Kidney (tissue), 14 donors: ENCODE data around the gene RHBDL1. TPM values are rescaled to one million over a fixed set of nuclear protein-coding genes. Genes with fewer than 3 reads are reported as not detected.

Experiments
- DNase-seq, 5 donors: peaks; one replicate each; pipeline ENCODE4 v3.0.0-alpha.2; 2013 to 2020
- FAIRE-seq: peaks from 2 replicates; lab custom pipeline; 2012; peaks lifted over from hg19 to GRCh38; lab: Jason Lieb, UNC
- H3K27ac ChIP-seq, 2 donors: one replicate each; pipeline ENCODE4 v1.7.0; 2013; ENCODE audit warnings: low read depth in 2 of 2, low read length in 2 of 2, inconsistent platforms in 1 of 2
- H3K27me3 ChIP-seq: one replicate; pipeline ENCODE4 v1.7.1; 2013; ENCODE audit warnings: low read length, inconsistent platforms; ENCODE audit not compliant: control insufficient read depth, insufficient read depth
- H3K36me3 ChIP-seq, 3 donors: one replicate each; pipeline versions ENCODE4 v1.7.0 to v1.7.1; 2013; ENCODE audit warnings: low read length in 3 of 3, control low read depth in 1 of 3, inconsistent platforms in 1 of 3; ENCODE audit not compliant: insufficient read depth in 3 of 3, control insufficient read depth in 2 of 3
- H3K4me1 ChIP-seq, 3 donors: one replicate each; pipeline versions ENCODE4 v1.7.0 to v1.7.1; 2013; ENCODE audit warnings: low read length in 3 of 3, inconsistent platforms in 1 of 3, low read depth in 1 of 3; ENCODE audit not compliant: control insufficient read depth in 2 of 3, insufficient read depth in 2 of 3
- H3K4me3 ChIP-seq, 3 donors: one replicate each; pipeline versions ENCODE4 v1.7.0 to v1.8.1; 2013; ENCODE audit warnings: low read length in 3 of 3, control low read depth in 1 of 3, inconsistent platforms in 1 of 3
- H3K9ac ChIP-seq, 3 donors: one replicate each; pipeline versions ENCODE4 v1.7.0 to v1.7.1; 2013; ENCODE audit warnings: low read length in 3 of 3, control low read depth in 1 of 3, inconsistent platforms in 1 of 3
- H3K9me3 ChIP-seq, 3 donors: one replicate each; pipeline versions ENCODE4 v1.7.0 to v1.7.1; 2013; ENCODE audit warnings: low read length in 3 of 3, control low read depth in 1 of 3, inconsistent platforms in 1 of 3; ENCODE audit not compliant: control insufficient read depth in 2 of 3, insufficient read depth in 1 of 3
- intact Hi-C: fragments of 100-400 bp; cut with DNase I; formaldehyde crosslinking; loops from one replicate; pipeline ENCODE4 v1.11.1; 2022
- polyA plus RNA-seq: library from polyadenylated mRNA; stranded (reverse); fragments of 350-450 nt; fragmentation: Illumina TruSeq; extraction: RNeasy Lipid Tissue Mini Kit (QIAGEN cat#74804); gene quantifications from one replicate; pipeline ENCODE4 v1.2.3, GENCODE V29; 2014; ENCODE audit warnings: low read depth, low replicate concordance; ENCODE audit not compliant: insufficient read depth
- total RNA-seq: library from RNA; stranded (reverse); fragmentation: NEBNext Ultra II Directional; extraction: Animal tissue kit (Norgen Biotek cat#: 25700); gene quantifications from one replicate; pipeline ENCODE4 v1.2.1, GENCODE V29; 2021
- TF ChIP-seq, protein P1 (sequence below): IDR thresholded peaks from 3 replicates; pipeline ENCODE4 v1.5.1; 2012; ENCODE audit warnings: mild to moderate bottlenecking, moderate library complexity, borderline replicate concordance; ENCODE audit not compliant: insufficient read depth; ENCODE audit errors: extremely low read depth
- donor health status: control.
- donor health status: control.
- donor health status: control.
- donor health status: control.
- donor health status: control.
- donor health status: DM: yes; HTN: yes; CAD: no.
- donor health status: Normal renal cell carcinoma (clear cell type).

The RHBDL1 gene
- total and polyA plus RNA-seq, 2 donors from 2014 or later: 0.88 to 9.7 TPM

DNA sequence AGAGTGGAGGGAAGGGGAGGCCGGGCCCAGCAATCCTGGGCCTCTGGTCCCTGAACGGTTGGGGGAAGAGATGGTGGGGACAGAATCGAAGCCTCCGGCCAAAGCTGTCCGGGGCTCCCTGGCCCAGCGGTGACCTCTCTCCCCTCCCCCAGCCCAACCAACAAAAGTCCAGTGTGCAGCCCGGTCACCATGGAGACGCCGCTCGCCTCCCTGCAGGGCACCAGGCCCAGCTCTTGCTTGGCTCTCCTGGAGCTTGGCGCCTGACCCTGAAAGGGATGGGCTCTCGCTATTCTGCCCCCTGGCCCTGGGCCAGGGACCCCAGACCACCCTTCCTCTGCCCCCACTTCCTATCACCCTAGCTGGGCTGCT is 40.7 kb downstream of the RHBDL1 start:
- no peak for FAIRE-seq
- DNase-seq: peak in 3 of 5 donors; percentile 58 to 66 (median 59)

DNA sequence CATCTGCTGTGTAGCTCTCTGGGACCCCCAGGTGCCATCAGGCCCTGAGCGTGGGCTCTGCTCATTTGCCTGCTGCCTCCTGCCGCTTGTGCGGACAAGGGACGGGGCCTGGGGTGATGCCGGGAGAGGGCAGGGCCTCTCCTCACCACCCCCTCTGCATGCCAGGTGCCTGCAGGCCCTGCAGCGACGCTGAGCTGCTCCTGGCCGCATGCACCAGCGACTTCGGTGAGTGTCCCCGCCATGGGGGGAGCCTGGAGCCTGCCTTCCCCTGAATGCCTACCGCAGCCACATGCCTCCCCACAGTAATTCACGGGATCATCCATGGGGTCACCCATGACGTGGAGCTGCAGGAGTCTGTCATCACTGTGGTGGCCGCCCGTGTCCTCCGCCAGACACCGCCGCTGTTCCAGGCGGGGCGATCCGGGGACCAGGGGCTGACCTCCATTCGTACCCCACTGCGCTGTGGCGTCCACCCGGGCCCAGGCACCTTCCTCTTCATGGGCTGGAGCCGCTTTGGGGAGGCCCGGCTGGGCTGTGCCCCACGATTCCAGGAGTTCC is 41.4 kb downstream of the RHBDL1 start:
- DNase-seq: no peak
- intact Hi-C loops: no loop called here
- Histone ChIP-seq H3K4me3 (no peak overlapping the region), H3K9ac (no peak overlapping the region), H3K27me3 (no peaks in the 10 kb centered on the region), H3K4me1 (peaks cover 0 to 37% (median 4%) of the 10 kb centered on the region in 3 donors), H3K36me3 (no peaks in the 10 kb centered on the region), H3K27ac (no peak overlapping the region), H3K9me3 (no peaks in the 10 kb centered on the region)
- TF ChIP-seq, protein P1, sequence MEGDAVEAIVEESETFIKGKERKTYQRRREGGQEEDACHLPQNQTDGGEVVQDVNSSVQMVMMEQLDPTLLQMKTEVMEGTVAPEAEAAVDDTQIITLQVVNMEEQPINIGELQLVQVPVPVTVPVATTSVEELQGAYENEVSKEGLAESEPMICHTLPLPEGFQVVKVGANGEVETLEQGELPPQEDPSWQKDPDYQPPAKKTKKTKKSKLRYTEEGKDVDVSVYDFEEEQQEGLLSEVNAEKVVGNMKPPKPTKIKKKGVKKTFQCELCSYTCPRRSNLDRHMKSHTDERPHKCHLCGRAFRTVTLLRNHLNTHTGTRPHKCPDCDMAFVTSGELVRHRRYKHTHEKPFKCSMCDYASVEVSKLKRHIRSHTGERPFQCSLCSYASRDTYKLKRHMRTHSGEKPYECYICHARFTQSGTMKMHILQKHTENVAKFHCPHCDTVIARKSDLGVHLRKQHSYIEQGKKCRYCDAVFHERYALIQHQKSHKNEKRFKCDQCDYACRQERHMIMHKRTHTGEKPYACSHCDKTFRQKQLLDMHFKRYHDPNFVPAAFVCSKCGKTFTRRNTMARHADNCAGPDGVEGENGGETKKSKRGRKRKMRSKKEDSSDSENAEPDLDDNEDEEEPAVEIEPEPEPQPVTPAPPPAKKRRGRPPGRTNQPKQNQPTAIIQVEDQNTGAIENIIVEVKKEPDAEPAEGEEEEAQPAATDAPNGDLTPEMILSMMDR: no peak
- no peak for FAIRE-seq

More for the DNA sequence above, 40.7 kb downstream of the RHBDL1 start:
- Histone ChIP-seq H3K4me3 (peak overlapping the region in 1 of 3 donors; percentile 41), H3K9me3 (no peaks in the 10 kb centered on the region), H3K4me1 (peaks cover 0 to 34% (median 4%) of the 10 kb centered on the region in 3 donors), H3K27me3 (no peaks in the 10 kb centered on the region), H3K9ac (no peak overlapping the region), H3K27ac (no peak overlapping the region), H3K36me3 (no peaks in the 10 kb centered on the region)
- intact Hi-C loops: no loop called here
- TF ChIP-seq, protein P1: no peak

DNA sequence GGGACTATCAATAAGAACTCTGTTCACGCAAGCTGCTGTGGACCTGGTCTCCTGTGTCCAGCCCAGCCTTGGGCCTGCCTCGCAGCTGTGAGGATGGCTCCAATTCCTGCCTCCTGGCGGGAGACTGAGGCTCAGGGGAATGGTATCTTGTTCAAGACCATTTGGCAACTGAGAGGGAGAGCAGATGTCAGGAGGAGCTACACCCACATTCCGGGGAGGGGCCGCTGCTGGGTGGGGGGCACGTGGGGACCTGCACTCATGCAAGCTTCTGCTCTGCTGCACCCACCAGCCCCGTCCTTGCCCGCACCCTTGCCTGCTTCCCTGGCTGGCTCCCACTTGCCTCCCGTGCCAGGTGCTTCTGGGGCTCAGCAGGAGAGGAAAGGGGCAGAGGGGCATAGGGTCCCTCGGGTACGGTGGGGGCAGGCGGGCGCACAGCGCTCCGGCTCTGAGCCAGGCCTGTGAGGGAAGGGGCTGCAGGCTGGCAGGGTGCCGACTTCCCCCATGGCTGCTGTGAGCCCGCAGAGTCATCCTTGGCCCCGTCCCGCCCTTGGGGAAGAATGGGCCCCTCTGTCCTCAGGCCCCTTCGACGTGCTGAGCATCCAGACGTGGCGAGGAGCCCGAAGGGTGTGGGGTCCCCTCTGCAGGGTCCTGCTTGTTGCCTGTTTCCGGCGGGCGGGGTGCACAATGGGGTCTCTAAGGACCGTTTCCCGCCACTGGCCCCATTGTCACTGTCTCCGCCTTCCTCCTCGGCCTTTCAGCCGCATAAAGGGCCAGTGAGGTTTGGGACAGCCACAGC is 42.2 kb downstream of the RHBDL1 start:
- intact Hi-C loops: no loop called here
- H3K27ac ChIP-seq: no peak overlapping the region
- H3K4me1 ChIP-seq: peaks cover 0 to 38% (median 4%) of the 10 kb centered on the region in 3 donors
- DNase-seq (no peak), FAIRE-seq (no peak)
- no peak overlapping the region for H3K9ac ChIP-seq
- H3K9me3 ChIP-seq: no peaks in the 10 kb centered on the region
- H3K27me3 ChIP-seq: no peaks in the 10 kb centered on the region
- no peaks in the 10 kb centered on the region for H3K36me3 ChIP-seq
- TF ChIP-seq, protein P1: no peak
- no peak overlapping the region for H3K4me3 ChIP-seq
